Astrocyte of the cerebellum (primary cell): ENCODE data around the gene CNIH2.

Experiments used
- DNase-seq: peaks from one replicate; pipeline ENCODE4 v3.0.0-alpha.2; 2011; ENCODE audit warnings: low read depth
- H3K4me3 ChIP-seq: 2 replicates; pipeline ENCODE4 v1.5.1; 2011; ENCODE audit warnings: mild to moderate bottlenecking, low read depth, low read length, moderate library complexity
- CTCF ChIP-seq: IDR thresholded peaks from 2 replicates; pipeline ENCODE4 v1.5.1; 2012; ENCODE audit warnings: low read length, low read depth, moderate library complexity, mild to moderate bottlenecking; ENCODE audit errors: missing control alignments
- in situ Hi-C: cut with HindIII; loops from 2 replicates; pipeline ENCODE4 v1.10.0; 2017; ENCODE audit warnings: low sequenced_read_pairs

CNIH2 gene

GRCh38 chr11:66233301-66233700, 44.7 kb upstream of the CNIH2 start:
- TF ChIP-seq CTCF, result no peak
- no peak for DNase-seq
- in situ Hi-C loops, result no loop called here
- no peak overlapping the region for H3K4me3 ChIP-seq

GRCh38 chr11:66235141-66235540, 42.8 kb upstream of the CNIH2 start:
- in situ Hi-C loops, result no loop called here
- no peak for DNase-seq
- no peak for TF ChIP-seq CTCF
- no peak overlapping the region for H3K4me3 ChIP-seq

GRCh38 chr11:66237867-66238266, 40.1 kb upstream of the CNIH2 start:
- DNase-seq, result no peak
- TF ChIP-seq CTCF, result no peak
- H3K4me3 ChIP-seq, result no peak overlapping the region
- in situ Hi-C loops, result no loop called here

- no peak overlapping the region for H3K4me3 ChIP-seq
- TF ChIP-seq CTCF, result no peak
- no peak for DNase-seq
- in situ Hi-C loops, result no loop called here
Measured at GRCh38 chr11:66238786-66239413, 39.1 kb upstream of the CNIH2 start.

GRCh38 chr11:66239511-66239910, 38.5 kb upstream of the CNIH2 start:
- in situ Hi-C loops, result no loop called here
- DNase-seq, result no peak
- no peak for TF ChIP-seq CTCF
- no peak overlapping the region for H3K4me3 ChIP-seq

- TF ChIP-seq CTCF, result no peak
- H3K4me3 ChIP-seq, result no peak overlapping the region
Measured at GRCh38 chr11:66239998-66240780, 37.8 kb upstream of the CNIH2 start.

More at GRCh38 chr11:66239998-66240780, 37.8 kb upstream of the CNIH2 start:
- DNase-seq, result no peak
- in situ Hi-C loops, result no loop called here
